Activated CD8-positive, alpha-beta memory T cell treated with anti-CD3 and anti-CD28 coated beads, Interleukin-2, amount 50 U/mL, for 24 hours (primary cell): ENCODE data around the gene BRD8.

ENCODE experiments used
- DNase-seq: peaks from one replicate; pipeline ENCODE4 v3.0.0-alpha.2; 2020; ENCODE audit errors: extremely low read depth

BRD8 gene

DNA sequence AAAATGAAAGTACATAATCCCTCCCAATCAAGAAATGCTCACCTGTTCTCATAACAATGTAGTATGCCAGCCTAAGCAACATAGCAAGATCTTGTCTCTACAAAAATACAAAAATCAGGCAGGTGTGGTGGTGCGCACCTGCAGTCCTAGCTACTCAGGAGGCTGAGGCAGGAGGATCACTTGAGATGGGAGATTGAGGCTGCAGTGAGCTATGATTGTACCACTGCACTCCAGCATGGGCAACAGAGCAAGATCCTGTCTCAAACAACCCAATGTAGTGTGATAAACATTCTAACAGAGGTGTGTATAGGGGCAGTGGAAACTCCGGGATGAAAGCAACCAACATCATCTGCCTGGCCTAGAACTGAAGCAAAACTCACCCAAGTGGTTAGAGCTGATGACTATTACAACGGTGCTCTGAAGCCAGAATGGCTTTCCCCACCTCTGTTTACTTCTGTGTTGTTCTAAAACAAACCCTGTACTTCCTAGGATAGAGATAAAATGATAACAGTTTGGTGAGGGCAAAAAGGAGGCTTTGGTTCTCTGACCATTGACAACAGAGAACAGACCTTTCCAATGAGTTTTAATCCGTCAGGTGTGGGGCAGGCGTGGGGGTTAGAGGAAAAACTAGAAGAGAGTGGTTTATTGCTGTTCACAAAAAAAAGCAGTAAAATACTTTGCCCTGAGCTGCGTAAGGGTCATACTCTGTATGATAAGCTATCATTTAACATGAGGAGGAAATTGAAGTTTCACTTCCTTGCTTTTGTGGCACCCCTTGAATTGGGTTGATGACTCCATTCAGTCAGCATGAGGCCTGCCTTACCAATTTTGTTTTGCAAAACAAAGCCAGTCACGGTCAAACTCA lies 75.7 kb downstream of the BRD8 start:
- no peak for DNase-seq

DNA sequence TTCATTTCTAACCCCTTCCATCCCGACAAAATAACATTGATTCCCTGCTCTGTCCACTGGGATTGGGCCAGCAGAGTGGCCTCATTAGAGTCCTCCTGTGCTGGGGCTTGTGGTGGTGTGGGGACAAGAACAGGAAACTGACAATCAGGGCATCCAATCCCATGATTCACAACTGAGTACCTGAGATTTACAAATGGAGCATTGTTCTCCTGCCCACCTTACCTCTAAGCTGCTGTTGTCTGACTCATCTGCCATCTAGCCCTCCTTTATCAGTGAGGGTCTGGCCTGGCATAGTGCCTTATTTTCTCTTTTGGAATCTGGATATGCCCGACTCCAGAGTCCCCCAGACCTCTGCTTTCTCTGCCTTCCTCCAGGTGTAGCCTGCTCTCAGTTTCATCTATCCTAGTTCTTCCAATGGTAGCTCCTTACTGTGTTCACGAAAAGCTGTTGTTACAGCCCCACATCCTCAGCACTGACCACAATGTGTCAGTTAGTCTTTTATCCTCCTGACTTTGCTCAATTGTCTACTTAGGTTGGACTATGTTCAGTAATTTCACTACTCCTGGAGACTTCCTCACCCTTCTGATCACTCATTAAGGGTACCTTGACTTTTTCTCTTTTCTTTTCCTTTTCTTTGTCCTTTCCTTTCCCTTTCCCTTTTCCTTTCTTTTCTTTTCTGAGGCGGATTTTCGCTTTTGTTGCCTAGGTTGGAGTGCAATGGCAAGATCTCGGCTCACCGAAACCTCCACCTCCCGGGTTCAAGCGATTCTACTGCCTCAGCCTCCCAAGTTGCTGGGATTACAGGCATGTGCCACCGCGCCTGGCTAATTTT lies 81.2 kb downstream of the BRD8 start:
- DNase-seq, result no peak

DNA sequence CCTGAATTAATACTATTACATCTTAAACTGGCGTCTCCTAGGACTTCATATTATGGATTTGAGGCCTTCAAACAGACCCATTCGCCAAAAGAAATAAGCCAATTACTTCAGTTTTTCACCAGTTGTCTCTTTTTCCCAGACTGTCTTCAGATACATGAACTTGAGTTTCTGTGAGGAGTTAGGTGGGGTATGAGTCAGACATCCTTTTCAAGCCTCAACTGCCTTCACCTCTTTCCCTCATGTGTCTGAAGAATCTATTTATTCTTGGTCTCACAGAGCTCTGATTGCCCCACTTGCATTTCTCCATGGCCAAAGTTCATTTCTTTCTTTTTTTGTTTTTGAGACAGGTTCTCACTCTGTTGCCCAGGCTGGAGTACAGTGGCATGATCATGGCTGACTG lies 82.1 kb downstream of the BRD8 start:
- DNase-seq, result no peak

DNA sequence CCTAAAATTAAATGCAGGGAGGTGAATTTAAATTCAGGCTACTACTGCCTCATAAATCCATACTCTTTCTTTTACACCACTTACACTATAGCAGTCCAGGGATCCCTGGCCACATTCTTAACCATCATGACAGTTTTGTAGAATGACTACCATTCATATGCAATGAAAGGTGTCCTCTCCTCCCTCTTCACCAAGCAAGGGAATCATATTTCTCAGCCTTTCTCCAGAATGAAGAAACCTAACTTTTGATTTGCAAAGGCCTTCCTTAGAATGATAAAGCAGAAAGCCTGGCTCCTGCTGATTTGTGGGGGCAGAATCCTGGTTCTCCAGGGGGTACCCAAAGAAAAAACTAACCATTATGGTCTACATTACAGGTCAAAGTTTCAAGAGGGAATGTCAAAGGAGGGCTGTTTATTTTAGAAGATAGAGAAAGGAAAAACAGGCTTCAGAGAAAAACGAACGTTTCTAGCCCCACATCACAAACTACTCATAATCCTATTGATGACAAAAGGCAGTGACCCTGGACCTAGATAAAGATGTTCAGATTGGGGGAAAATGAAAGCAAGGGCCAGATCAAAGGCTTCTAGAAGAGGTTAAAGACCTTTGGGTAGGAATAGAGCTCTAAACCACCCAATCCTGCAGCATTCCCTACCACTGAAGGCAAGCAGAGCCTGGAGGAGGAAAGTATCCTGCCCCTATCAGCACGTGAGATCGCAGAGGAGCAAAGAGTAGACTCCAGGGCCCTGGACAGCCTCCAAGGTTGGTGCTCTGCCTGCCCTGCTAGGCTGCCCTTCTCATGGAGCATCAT lies 83.1 kb downstream of the BRD8 start:
- no peak for DNase-seq

DNA sequence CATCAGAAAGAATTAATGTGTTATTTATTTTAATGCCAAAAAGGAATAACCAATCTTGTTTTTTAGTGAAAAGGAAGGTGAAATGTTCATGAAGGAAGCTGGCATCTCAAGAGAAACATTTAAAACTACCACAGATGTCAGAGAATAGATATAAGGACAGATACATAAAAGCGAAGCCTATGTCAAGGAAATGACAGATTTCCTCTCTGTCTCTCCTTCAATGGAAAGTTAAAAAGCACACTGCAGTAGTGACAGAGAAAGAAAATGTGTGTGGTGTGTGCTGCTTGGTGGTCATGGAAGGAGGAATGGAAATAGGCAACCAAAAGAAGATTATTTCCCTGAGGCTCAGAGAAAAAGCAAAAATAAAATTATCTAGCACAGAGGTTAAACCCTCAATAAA lies 85.4 kb downstream of the BRD8 start:
- DNase-seq, result no peak

DNA sequence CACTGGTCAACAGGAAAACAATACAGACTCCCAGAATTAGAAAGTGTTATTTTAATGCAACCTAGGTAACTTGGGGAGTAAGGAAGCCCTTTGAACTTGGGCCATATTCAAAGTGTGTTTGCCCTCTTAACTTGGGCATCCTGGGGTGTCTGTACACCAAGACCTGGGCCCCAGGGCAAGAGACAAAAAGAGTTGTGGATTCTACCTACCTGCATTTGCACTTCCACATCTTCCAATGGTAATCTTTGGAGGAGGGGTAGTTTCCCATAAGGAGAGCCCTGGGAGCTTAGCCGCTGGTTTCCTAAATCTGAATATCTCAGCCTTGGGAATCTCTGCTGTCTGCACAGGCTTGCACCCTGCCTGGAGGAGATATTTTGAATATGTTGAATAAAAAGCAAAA lies 86.1 kb downstream of the BRD8 start:
- no peak for DNase-seq

DNA sequence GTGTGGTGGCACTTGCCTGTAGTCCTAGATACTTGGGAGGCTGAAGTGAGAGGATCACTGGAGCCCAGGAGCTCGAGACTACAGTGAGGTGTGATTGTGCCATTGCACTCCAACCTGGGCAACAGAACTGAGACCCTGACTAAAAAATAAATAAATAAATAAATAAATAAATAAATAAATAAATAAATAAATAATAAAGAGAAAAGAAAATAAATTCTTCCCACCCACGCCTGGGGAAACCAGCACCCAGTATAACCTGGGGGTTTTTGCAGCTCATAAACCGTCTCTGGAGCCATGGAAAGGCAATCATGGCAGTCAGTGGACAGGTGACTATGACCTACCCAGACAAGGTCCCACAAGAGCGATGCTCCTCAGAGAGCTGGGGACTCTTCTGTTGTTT lies 86.7 kb downstream of the BRD8 start:
- no peak for DNase-seq
